Adrenal gland (tissue), 5 donors: ENCODE results near the gene PLIN1.

ENCODE experiments used
- POLR2A ChIP-seq, 2 donors: fragments of 450-650 bp; IDR thresholded peaks; one replicate each; pipeline ENCODE4 v1.6.1; 2017; ENCODE audit warnings: antibody characterized with exemption in 2 of 2, mild to moderate bottlenecking in 2 of 2, moderate library complexity in 1 of 2
- TF ChIP-seq, protein P1 (sequence below), 6 experiments: fragments of 450-650 bp in 4 of 6; fragments of 200-600 bp in 2 of 6; sonication (generic) in 1 of 6; IDR thresholded peaks; 1 replicate in 5 of 6; 2 replicates in 1 of 6; pipeline versions ENCODE4 v1.5.1 to v1.8.0; 2016 to 2021; ENCODE audit warnings: antibody characterized with exemption in 6 of 6, mild to moderate bottlenecking in 2 of 6, moderate library complexity in 1 of 6
- donor health status: DM: no; HTN: no; CAD: no.

DNA sequence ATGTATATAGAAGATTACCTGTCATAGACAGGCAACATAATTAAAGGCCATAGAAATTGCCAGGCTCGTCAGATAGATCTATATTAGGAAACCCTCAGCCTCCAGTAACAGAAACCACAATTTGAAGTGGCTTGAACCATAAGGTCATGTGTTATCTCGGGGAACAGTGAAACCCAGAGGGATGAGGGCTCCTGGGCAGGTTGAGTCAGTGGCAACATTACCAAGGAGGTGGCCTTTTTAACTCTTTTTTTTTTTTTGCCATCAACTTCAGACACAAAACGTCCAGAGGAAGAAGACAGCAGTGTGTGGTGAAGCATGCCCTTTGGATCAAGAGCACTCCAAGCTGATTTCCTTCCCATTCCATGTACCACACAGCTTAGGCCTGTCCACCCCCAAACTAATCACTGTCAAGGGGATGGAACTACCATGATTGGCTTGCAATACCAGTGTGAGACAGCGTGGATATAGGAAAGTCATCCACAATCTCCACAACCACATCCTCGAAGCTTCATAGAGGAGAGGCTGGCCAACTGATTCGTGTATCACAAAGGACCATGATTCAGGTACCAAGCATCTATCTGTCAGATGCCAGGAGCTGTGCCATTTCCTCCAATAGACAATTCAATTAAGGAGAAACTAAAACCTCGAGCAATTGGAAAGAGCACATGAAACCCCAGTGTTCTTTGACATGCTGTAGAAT lies 22.9 kb downstream of the PLIN1 start:
- TF ChIP-seq, protein P1, sequence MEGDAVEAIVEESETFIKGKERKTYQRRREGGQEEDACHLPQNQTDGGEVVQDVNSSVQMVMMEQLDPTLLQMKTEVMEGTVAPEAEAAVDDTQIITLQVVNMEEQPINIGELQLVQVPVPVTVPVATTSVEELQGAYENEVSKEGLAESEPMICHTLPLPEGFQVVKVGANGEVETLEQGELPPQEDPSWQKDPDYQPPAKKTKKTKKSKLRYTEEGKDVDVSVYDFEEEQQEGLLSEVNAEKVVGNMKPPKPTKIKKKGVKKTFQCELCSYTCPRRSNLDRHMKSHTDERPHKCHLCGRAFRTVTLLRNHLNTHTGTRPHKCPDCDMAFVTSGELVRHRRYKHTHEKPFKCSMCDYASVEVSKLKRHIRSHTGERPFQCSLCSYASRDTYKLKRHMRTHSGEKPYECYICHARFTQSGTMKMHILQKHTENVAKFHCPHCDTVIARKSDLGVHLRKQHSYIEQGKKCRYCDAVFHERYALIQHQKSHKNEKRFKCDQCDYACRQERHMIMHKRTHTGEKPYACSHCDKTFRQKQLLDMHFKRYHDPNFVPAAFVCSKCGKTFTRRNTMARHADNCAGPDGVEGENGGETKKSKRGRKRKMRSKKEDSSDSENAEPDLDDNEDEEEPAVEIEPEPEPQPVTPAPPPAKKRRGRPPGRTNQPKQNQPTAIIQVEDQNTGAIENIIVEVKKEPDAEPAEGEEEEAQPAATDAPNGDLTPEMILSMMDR (IDR thresholded peaks at IDR 0.05) = no peak
- TF ChIP-seq POLR2A (IDR thresholded peaks at IDR 0.05) = no peak
